HG02610 (cell line): Measurements from ENCODE around the gene STIP1.
A peak's percentile ranks its signal among the peaks of the same experiment; 100 is the strongest.

Experiments used
- ATAC-seq: cut with Tn5 transposase; IDR thresholded peaks from one replicate; pipeline ENCODE4 v1.9.1; 2021; ENCODE audit warnings: mild to moderate bottlenecking, moderate library complexity; ENCODE audit not compliant: unreplicated experiment

The STIP1 gene

GRCh38 chr11:64196626-64197025 lies 10.7 kb downstream of the STIP1 start:
- ATAC-seq, result no peak

GRCh38 chr11:64198511-64198910 lies 12.5 kb downstream of the STIP1 start:
- ATAC-seq, result no peak

- no peak for ATAC-seq
These were observed 15.6 kb downstream of the STIP1 start for GRCh38 chr11:64201543-64201942.

GRCh38 chr11:64202992-64203391 lies 17.0 kb downstream of the STIP1 start:
- no peak for ATAC-seq

GRCh38 chr11:64203421-64204079 lies 17.6 kb downstream of the STIP1 start:
- ATAC-seq, result no peak

- no peak for ATAC-seq
These were observed 18.1 kb downstream of the STIP1 start for GRCh38 chr11:64204080-64204440.

- ATAC-seq, result no peak
These were observed 18.6 kb downstream of the STIP1 start for GRCh38 chr11:64204464-64204989.

- ATAC-seq, result peak; percentile 37
These were observed 20.7 kb downstream of the STIP1 start, which contains the start of gene FERMT3 for GRCh38 chr11:64206457-64207255. Gene FERMT3, plus strand, starts transcription at chr11:64206721. Its CDS starts 644 bp downstream, at chr11:64207365.

GRCh38 chr11:64207256-64208085 lies 21.5 kb downstream of the STIP1 start:
- ATAC-seq, result peak; percentile 61

- peak; percentile 6 for ATAC-seq
These were observed 22.3 kb downstream of the STIP1 start for GRCh38 chr11:64208086-64208795.

- no peak for ATAC-seq
These were observed 23.0 kb downstream of the STIP1 start for GRCh38 chr11:64208796-64209562.

- ATAC-seq, result no peak
These were observed 23.5 kb downstream of the STIP1 start for GRCh38 chr11:64209563-64209843.

- ATAC-seq, result no peak
These were observed 24.5 kb downstream of the STIP1 start for GRCh38 chr11:64210301-64211020.

- ATAC-seq, result no peak
These were observed 25.4 kb downstream of the STIP1 start for GRCh38 chr11:64211181-64211872.

GRCh38 chr11:64216879-64217278 lies 30.9 kb downstream of the STIP1 start:
- no peak for ATAC-seq

- ATAC-seq, result no peak
These were observed 32.8 kb downstream of the STIP1 start for GRCh38 chr11:64218628-64219353.

GRCh38 chr11:64219354-64219684 lies 33.3 kb downstream of the STIP1 start:
- no peak for ATAC-seq

GRCh38 chr11:64219755-64220154 lies 33.8 kb downstream of the STIP1 start:
- ATAC-seq, result no peak
